HepG2 (cell line): Measurements from ENCODE around the gene TUBA1A. TPM values are rescaled to one million over a fixed set of nuclear protein-coding genes. Genes with fewer than 3 reads are reported as not detected.

Experiments
- ATAC-seq: fragments of 200-7000 bp; cut with Tn5 transposase; 3 replicates; pipeline ENCODE4 v1.9.1; 2020; ENCODE audit warnings: mild to moderate bottlenecking, moderate library complexity
- BruUV-seq: library from RNA; stranded (reverse); fragments of 400-500 nt; replicated peaks from 2 replicates; lab custom pipeline; 2021; lab: Mats Ljungman, UMichigan
- CTCF ChIA-PET: fragments of 300-600 bp; formaldehyde crosslinking; extraction: SDS; loops from one replicate; lab custom pipeline; 2021; ENCODE audit warnings: low total read pairs, inconsistent platforms, low intra/inter-chr PET ratio; lab: Yijun Ruan, JAX
- POLR2A ChIA-PET: fragments of 350-600 bp; sonication (Branson Sonifier 250); formaldehyde crosslinking; loops from one replicate; lab custom pipeline; 2020; ENCODE audit warnings: antibody characterized with exemption, inconsistent platforms; lab: Yijun Ruan, JAX
- DNase-seq: peaks from one replicate; pipeline ENCODE4 v3.0.0-alpha.2; 2015; ENCODE audit warnings: low spot score
- FAIRE-seq: peaks from 3 replicates; lab custom pipeline; 2011; peaks lifted over from hg19 to GRCh38; lab: Jason Lieb, UNC
- H2AFZ ChIP-seq: one replicate; pipeline ENCODE4 v1.6.1; 2011; ENCODE audit warnings: low read length, inconsistent platforms
- H3K27ac ChIP-seq: fragments of 300-600 bp; 3 replicates; pipeline ENCODE4 v1.8.0; 2011; ENCODE audit warnings: mixed run types, mild to moderate bottlenecking, mixed read lengths, low read length, inconsistent platforms; ENCODE audit not compliant: insufficient read depth; ENCODE audit errors: extremely low read length
- H3K27me3 ChIP-seq, 2 experiments: fragments of 200-600 bp in 1 of 2; 2 replicates in 1 of 2; 3 replicates in 1 of 2; pipeline versions ENCODE4 v1.6.0 to v1.8.0; 2011; ENCODE audit warnings: low read length in 2 of 2, mild to moderate bottlenecking in 2 of 2, moderate library complexity in 2 of 2, inconsistent platforms in 1 of 2; ENCODE audit not compliant: insufficient read depth in 2 of 2, control insufficient read depth in 1 of 2
- H3K36me3 ChIP-seq, 2 experiments: fragments of 200-600 bp in 1 of 2; replicated peaks in 1 of 2; 2 replicates in 1 of 2; 3 replicates in 1 of 2; pipeline versions ENCODE4 v1.5.1 to v1.8.0; 2011; ENCODE audit warnings: low read length in 2 of 2, inconsistent platforms in 1 of 2; ENCODE audit not compliant: insufficient read depth in 2 of 2, control insufficient read depth in 1 of 2
- H3K4me1 ChIP-seq: 2 replicates; pipeline ENCODE4 v1.5.1; 2012; ENCODE audit warnings: low read length, inconsistent platforms; ENCODE audit not compliant: insufficient read depth
- H3K4me2 ChIP-seq: 2 replicates; pipeline ENCODE4 v1.6.0; 2011; ENCODE audit warnings: low read depth, low read length, inconsistent platforms
- H3K4me3 ChIP-seq, 3 experiments: fragments of 200-600 bp in 1 of 3; sonication (generic), shearing (Covaris generic) in 1 of 3; replicated peaks in 1 of 3; 2 replicates each; pipeline ENCODE4 v1.5.1; 2011 to 2016; ENCODE audit warnings: low read length in 3 of 3, inconsistent platforms in 2 of 3, low read depth in 2 of 3, mild to moderate bottlenecking in 2 of 3, control low read depth in 1 of 3, mixed read lengths in 1 of 3; ENCODE audit not compliant: insufficient read depth in 1 of 3
- H3K79me2 ChIP-seq: one replicate; pipeline ENCODE4 v1.6.1; 2011; ENCODE audit warnings: low read length, inconsistent platforms; ENCODE audit not compliant: insufficient read depth
- H3K9ac ChIP-seq: 2 replicates; pipeline ENCODE4 v1.6.0; 2011; ENCODE audit warnings: mild to moderate bottlenecking, low read depth, low read length, inconsistent platforms; ENCODE audit not compliant: insufficient read depth
- H3K9me3 ChIP-seq: 2 replicates; pipeline ENCODE4 v1.5.1; 2012; ENCODE audit warnings: mild to moderate bottlenecking, low read length
- H4K20me1 ChIP-seq: 2 replicates; pipeline ENCODE4 v1.6.0; 2011; ENCODE audit warnings: inconsistent platforms, mild to moderate bottlenecking, low read length, moderate library complexity; ENCODE audit not compliant: insufficient read depth
- DZIP1 ChIP-seq: sonication (generic); formaldehyde crosslinking; IDR thresholded peaks from 2 replicates; pipeline ENCODE4 v1.5.0; 2020; ENCODE audit warnings: mild to moderate bottlenecking, missing genetic modification reagents
- HES4 ChIP-seq: sonication (generic); formaldehyde crosslinking; IDR thresholded peaks from 2 replicates; pipeline ENCODE4 v1.9.0; 2021; ENCODE audit warnings: mild to moderate bottlenecking, missing genetic modification reagents, borderline replicate concordance
- ONECUT2 ChIP-seq: sonication (generic); formaldehyde crosslinking; IDR thresholded peaks from 2 replicates; pipeline ENCODE4 v1.4.0; 2020; ENCODE audit warnings: missing genetic modification reagents
- U2AF2 ChIP-seq: fragments of 200-400 bp; formaldehyde crosslinking; IDR thresholded peaks from 2 replicates; pipeline ENCODE4 v1.6.1; 2017; ENCODE audit warnings: low read depth, mild to moderate bottlenecking, low read length
- ZNF660 ChIP-seq: sonication (generic); formaldehyde crosslinking; IDR thresholded peaks from 2 replicates; pipeline ENCODE4 v1.5.1; 2020; ENCODE audit warnings: mild to moderate bottlenecking, low read depth, missing genetic modification reagents, borderline replicate concordance
- ZNF850 ChIP-seq: sonication (generic); formaldehyde crosslinking; conservative IDR thresholded peaks from 2 replicates; pipeline ENCODE4 v1.9.0; 2021; ENCODE audit warnings: mild to moderate bottlenecking, missing genetic modification reagents
- WGBS: methylation state at CpG from one replicate; pipeline ENCODE4 v1.1.6; 2017; ENCODE audit warnings: low lambda C conversion rate; 5-methylcytosine and 5-hydroxymethylcytosine counted together
- in situ Hi-C: cut with HindIII; loops from 2 replicates; pipeline ENCODE4 v1.10.0; 2017; ENCODE audit warnings: low pct_unique_long_range_greater_than_20kb; ENCODE audit not compliant: extremely low pct_ligation_motif_present
- intact Hi-C: fragments of 100-400 bp; cut with micrococcal nuclease; formaldehyde crosslinking; loops from one replicate; pipeline ENCODE4 v1.10.0; 2022; ENCODE audit not compliant: unreplicated experiment
- polyA plus RNA-seq, 8 experiments: library from polyadenylated mRNA; depleted of rRNA in 3 of 8; stranded (reverse) in 7 of 8; unstranded in 1 of 8; fragments of >200 nt; fragmentation: Illumina TruSeq in 4 of 8; extraction: Trizol in 4 of 8; gene quantifications; 2 replicates each; pipeline versions ENCODE4 v1.2.1 to v1.2.3, GENCODE V29; 2011 to 2016; ENCODE audit warnings: low read depth in 4 of 8, missing spikeins in 1 of 8, mixed read lengths in 1 of 8; ENCODE audit not compliant: insufficient read depth in 1 of 8
- total RNA-seq, 5 experiments: library from RNA; depleted of rRNA; stranded (reverse); fragments of >200 nt; fragmentation: Illumina TruSeq; extraction: Trizol; gene quantifications; 2 replicates each; pipeline ENCODE4 v1.2.3, GENCODE V29; 2016; ENCODE audit warnings: low read depth in 1 of 5
- TF ChIP-seq, protein P1 (sequence below): sonication (generic); formaldehyde crosslinking; IDR thresholded peaks from 2 replicates; pipeline ENCODE4 v1.5.0; 2020; ENCODE audit warnings: missing genetic modification reagents
- TF ChIP-seq, protein P2 (sequence below): sonication (generic); formaldehyde crosslinking; IDR thresholded peaks from 2 replicates; pipeline ENCODE4 v1.4.0; 2020; ENCODE audit warnings: mild to moderate bottlenecking, missing genetic modification reagents
- TF ChIP-seq, protein P3 (sequence below): sonication (generic); formaldehyde crosslinking; IDR thresholded peaks from 2 replicates; pipeline ENCODE4; 2020; ENCODE audit warnings: missing genetic modification reagents, mild to moderate bottlenecking, borderline replicate concordance

Gene TUBA1A
- total and polyA plus RNA-seq, 2 of the 13 experiments (the other 11 are each of a cell fraction or from before 2014, with no cell fraction given): 20.7 to 24.8 TPM

- TF ChIP-seq, protein P1, sequence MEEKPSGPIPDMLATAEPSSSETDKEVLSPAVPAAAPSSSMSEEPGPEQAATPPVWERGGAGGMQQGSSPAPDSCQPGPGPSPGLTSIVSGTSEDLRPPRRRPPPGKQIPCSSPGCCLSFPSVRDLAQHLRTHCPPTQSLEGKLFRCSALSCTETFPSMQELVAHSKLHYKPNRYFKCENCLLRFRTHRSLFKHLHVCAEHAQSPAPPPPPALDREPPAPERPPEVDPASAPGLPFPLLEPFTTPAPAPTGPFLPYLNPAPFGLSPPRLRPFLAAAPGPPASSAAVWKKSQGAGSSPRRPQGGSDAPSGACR (CRISPR knock-in tag): no peak
These were observed 41.9 kb upstream of the TUBA1A start (continued) for GRCh38 chr12:49230805-49231194.

DNA sequence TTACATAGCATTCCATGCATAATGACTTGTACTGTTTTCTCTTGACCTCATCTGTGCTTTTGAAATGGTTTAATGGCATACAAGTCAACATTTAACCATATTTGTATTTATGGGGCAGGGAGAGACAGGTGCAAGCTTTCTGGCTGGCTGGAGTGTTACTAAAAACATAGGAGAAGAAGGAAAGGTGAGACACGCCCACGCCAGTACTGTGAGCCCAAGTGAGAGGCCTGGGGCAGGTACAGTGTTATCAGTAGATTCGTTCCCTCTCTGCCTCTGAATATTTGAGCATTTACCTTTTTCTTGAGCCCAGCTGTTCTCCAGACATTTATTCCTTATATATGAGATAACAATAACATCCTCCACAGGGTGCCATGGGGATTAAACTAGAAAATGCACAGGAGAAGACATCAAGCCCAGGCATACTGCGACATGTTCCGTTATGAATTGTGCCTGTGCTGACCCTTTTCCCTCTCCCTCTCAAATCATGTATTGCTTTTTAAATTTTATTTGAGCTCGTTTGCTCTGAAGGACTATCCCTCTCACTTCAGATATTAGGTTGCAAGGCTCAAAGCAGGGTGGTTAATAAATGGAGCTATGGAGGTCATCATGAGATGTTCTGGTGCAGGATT, 41.4 kb upstream of the TUBA1A start:
- CTCF ChIA-PET: no interaction called here
- 34% methylated on average over 6 of the region's 6 CpGs for WGBS
- Histone ChIP-seq H2AFZ (no peak overlapping the region), H3K4me3 (no peak overlapping the region), H3K27me3 (peaks cover 0 to 8% of the 10 kb centered on the region in 2 experiments; a peak in 2 of 5 replicates), H3K79me2 (no peaks in the 10 kb centered on the region), H3K9ac (no peak overlapping the region), H3K36me3 (no peaks in the 10 kb centered on the region), H3K9me3 (no peaks in the 10 kb centered on the region), H3K4me2 (no peak overlapping the region), H4K20me1 (no peaks in the 10 kb centered on the region), H3K4me1 (peaks cover 34% of the 10 kb centered on the region), H3K27ac (no peak overlapping the region)
- no peak for FAIRE-seq
- POLR2A ChIA-PET: no interaction called here
- in situ Hi-C loops (no loop called here), intact Hi-C loops (no loop called here)
- TF ChIP-seq DZIP1: no peak
- TF ChIP-seq ONECUT2 (CRISPR knock-in tag): no peak
- TF ChIP-seq, protein P2, sequence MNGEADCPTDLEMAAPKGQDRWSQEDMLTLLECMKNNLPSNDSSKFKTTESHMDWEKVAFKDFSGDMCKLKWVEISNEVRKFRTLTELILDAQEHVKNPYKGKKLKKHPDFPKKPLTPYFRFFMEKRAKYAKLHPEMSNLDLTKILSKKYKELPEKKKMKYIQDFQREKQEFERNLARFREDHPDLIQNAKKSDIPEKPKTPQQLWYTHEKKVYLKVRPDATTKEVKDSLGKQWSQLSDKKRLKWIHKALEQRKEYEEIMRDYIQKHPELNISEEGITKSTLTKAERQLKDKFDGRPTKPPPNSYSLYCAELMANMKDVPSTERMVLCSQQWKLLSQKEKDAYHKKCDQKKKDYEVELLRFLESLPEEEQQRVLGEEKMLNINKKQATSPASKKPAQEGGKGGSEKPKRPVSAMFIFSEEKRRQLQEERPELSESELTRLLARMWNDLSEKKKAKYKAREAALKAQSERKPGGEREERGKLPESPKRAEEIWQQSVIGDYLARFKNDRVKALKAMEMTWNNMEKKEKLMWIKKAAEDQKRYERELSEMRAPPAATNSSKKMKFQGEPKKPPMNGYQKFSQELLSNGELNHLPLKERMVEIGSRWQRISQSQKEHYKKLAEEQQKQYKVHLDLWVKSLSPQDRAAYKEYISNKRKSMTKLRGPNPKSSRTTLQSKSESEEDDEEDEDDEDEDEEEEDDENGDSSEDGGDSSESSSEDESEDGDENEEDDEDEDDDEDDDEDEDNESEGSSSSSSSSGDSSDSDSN (CRISPR knock-in tag): no peak
- TF ChIP-seq, protein P3, sequence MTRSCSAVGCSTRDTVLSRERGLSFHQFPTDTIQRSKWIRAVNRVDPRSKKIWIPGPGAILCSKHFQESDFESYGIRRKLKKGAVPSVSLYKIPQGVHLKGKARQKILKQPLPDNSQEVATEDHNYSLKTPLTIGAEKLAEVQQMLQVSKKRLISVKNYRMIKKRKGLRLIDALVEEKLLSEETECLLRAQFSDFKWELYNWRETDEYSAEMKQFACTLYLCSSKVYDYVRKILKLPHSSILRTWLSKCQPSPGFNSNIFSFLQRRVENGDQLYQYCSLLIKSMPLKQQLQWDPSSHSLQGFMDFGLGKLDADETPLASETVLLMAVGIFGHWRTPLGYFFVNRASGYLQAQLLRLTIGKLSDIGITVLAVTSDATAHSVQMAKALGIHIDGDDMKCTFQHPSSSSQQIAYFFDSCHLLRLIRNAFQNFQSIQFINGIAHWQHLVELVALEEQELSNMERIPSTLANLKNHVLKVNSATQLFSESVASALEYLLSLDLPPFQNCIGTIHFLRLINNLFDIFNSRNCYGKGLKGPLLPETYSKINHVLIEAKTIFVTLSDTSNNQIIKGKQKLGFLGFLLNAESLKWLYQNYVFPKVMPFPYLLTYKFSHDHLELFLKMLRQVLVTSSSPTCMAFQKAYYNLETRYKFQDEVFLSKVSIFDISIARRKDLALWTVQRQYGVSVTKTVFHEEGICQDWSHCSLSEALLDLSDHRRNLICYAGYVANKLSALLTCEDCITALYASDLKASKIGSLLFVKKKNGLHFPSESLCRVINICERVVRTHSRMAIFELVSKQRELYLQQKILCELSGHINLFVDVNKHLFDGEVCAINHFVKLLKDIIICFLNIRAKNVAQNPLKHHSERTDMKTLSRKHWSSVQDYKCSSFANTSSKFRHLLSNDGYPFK (CRISPR knock-in tag): no peak
- TF ChIP-seq ZNF850 (CRISPR knock-in tag): no peak
- no peak for TF ChIP-seq U2AF2
- no peak for TF ChIP-seq HES4 (CRISPR knock-in tag)
- no peak for TF ChIP-seq ZNF660 (CRISPR knock-in tag)
- no TSS peak for BruUV-seq
- no peak for DNase-seq
- ATAC-seq: no peak
